ENCODE data around the gene USP44.

DNA sequence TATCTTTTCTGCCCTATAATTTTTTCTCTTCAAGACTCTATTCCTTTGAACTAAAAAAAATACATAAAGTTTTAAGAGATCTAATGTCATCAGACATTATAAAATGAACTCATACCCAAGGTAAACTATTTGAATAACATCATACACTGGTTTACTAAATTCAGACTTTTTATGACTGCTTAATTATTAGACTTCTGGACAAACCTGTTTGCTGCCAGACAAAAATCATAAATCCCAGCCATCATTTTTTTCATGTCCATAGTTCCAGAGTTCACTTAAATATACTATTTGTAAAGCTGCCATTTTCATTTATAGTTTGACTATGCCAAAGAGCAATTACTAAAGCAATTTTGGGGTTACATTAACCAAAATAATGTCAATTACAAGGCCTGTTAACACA, 34.0 kb downstream of the USP44 start:
- TF ChIP-seq, protein P1, sequence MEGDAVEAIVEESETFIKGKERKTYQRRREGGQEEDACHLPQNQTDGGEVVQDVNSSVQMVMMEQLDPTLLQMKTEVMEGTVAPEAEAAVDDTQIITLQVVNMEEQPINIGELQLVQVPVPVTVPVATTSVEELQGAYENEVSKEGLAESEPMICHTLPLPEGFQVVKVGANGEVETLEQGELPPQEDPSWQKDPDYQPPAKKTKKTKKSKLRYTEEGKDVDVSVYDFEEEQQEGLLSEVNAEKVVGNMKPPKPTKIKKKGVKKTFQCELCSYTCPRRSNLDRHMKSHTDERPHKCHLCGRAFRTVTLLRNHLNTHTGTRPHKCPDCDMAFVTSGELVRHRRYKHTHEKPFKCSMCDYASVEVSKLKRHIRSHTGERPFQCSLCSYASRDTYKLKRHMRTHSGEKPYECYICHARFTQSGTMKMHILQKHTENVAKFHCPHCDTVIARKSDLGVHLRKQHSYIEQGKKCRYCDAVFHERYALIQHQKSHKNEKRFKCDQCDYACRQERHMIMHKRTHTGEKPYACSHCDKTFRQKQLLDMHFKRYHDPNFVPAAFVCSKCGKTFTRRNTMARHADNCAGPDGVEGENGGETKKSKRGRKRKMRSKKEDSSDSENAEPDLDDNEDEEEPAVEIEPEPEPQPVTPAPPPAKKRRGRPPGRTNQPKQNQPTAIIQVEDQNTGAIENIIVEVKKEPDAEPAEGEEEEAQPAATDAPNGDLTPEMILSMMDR (IDR thresholded peaks at IDR 0.05): no peak
- no peak for TF ChIP-seq POLR2AphosphoS5 (IDR thresholded peaks at IDR 0.05; ENCODE audit: insufficient read depth in 1 of 2, low read depth in 1 of 2)

All from vagina (tissue), 2 donors.